Vagina (tissue), 2 donors: ENCODE results near the gene HNRNPH2.

Experiments
- POLR2AphosphoS5 ChIP-seq, 2 donors: sonication (generic); formaldehyde crosslinking; IDR thresholded peaks; one replicate each; pipeline ENCODE4 v1.9.0; 2017; ENCODE audit warnings: antibody characterized with exemption in 2 of 2, mild to moderate bottlenecking in 2 of 2, low read depth in 1 of 2; ENCODE audit not compliant: insufficient read depth in 1 of 2
- TF ChIP-seq, protein P1 (sequence below), 3 experiments: fragments of 450-650 bp in 2 of 3; fragments of 200-600 bp in 1 of 3; sonication (generic) in 1 of 3; IDR thresholded peaks; one replicate each; pipeline ENCODE4 v1.5.1; 2017 to 2019; ENCODE audit warnings: antibody characterized with exemption in 3 of 3, mild to moderate bottlenecking in 2 of 3, moderate library complexity in 2 of 3

- no peak for TF ChIP-seq POLR2AphosphoS5 (IDR thresholded peaks at IDR 0.05; ENCODE audit: insufficient read depth in 1 of 2, low read depth in 1 of 2)
- TF ChIP-seq, protein P1, sequence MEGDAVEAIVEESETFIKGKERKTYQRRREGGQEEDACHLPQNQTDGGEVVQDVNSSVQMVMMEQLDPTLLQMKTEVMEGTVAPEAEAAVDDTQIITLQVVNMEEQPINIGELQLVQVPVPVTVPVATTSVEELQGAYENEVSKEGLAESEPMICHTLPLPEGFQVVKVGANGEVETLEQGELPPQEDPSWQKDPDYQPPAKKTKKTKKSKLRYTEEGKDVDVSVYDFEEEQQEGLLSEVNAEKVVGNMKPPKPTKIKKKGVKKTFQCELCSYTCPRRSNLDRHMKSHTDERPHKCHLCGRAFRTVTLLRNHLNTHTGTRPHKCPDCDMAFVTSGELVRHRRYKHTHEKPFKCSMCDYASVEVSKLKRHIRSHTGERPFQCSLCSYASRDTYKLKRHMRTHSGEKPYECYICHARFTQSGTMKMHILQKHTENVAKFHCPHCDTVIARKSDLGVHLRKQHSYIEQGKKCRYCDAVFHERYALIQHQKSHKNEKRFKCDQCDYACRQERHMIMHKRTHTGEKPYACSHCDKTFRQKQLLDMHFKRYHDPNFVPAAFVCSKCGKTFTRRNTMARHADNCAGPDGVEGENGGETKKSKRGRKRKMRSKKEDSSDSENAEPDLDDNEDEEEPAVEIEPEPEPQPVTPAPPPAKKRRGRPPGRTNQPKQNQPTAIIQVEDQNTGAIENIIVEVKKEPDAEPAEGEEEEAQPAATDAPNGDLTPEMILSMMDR (IDR thresholded peaks at IDR 0.05): no peak
Observed at GRCh38 chrX:101385026-101385684, 22.9 kb upstream of the HNRNPH2 start.
